ENCODE data around the gene IER5L.

DNA sequence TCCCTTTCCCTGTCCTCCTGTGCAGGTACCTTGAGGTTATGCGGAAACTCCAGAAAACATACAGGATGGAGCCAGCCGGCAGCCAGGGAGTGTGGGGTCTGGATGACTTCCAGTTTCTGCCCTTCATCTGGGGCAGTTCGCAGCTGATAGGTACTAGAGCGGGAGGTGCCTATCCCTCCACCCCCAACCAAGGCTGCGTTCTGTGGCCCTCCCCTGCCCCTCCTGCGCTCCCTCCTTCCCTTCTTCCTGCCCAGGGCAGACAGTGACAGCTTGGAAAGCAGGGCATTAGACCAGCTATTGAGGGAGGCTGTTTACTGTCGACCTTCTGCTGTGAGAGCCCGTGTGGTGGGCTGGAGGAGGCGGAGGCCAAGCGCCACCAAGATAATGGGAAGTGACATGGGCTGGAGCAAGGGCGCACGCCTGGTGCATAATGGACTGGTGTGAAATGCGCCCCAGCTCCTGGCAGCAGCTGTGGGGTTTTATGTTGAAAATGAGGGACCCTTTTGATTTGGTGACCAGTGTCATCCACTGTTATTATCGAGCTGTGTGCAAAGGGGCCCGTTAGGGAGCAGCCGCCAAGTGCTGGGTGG, 41.5 kb downstream of the IER5L start:
- TF ChIP-seq, protein P1, sequence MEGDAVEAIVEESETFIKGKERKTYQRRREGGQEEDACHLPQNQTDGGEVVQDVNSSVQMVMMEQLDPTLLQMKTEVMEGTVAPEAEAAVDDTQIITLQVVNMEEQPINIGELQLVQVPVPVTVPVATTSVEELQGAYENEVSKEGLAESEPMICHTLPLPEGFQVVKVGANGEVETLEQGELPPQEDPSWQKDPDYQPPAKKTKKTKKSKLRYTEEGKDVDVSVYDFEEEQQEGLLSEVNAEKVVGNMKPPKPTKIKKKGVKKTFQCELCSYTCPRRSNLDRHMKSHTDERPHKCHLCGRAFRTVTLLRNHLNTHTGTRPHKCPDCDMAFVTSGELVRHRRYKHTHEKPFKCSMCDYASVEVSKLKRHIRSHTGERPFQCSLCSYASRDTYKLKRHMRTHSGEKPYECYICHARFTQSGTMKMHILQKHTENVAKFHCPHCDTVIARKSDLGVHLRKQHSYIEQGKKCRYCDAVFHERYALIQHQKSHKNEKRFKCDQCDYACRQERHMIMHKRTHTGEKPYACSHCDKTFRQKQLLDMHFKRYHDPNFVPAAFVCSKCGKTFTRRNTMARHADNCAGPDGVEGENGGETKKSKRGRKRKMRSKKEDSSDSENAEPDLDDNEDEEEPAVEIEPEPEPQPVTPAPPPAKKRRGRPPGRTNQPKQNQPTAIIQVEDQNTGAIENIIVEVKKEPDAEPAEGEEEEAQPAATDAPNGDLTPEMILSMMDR (conservative IDR thresholded peaks at IDR 0.05), result no peak
- no peak for TF ChIP-seq ZFX (IDR thresholded peaks at IDR 0.05)

Measured in C4-2B (cell line).